Measurements from ENCODE around the gene TMCO4. TPM values are rescaled to one million over a fixed set of nuclear protein-coding genes. Genes with fewer than 3 reads are reported as not detected.

TMCO4 gene
- total and polyA plus RNA-seq, 10 of the 15 experiments (the other 5 are each of a cell fraction or from before 2014, with no cell fraction given): 2.4 to 20.8 (median 13.0) TPM

DNA sequence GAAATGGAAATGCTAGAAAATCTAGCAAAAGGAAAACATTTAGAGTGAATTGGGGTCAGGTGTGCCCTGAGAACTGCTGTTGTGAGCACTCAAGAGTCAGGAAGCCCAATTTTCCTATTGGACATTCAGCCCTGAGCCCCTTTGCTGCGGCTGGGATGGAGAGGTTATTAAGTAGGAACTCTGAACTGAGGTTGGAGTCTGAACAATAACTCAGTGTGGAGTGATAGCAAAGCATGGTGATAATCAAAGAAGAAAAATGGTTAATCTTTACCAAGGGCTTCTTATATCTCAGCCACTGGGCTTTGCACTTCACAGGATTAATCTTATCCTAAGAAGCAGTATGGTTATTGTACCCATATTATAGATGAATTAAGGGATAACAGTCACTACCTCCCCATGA is 52.0 kb downstream of the TMCO4 start:
- H3K9me3 ChIP-seq (replicated peaks; ENCODE audit: control insufficient read depth, insufficient read depth, low read length): no peaks in the 10 kb centered on the region
- no peak for DNase-seq (ENCODE audit: low read depth, low spot score)
- H2AFZ ChIP-seq (ENCODE audit: control insufficient read depth, low read depth, low read length): no peak overlapping the region
- ChIA-PET CTCF (interaction anchor here (1.6 kb wide), 1 partner anchor 86 kb away, joined by 4 read pairs; no protein-coding TSS in a partner anchor), SMC1A (ENCODE audit: uncharacterized antibody, unreplicated experiment) (no interaction called here), RAD21 (ENCODE audit: unreplicated experiment) (no interaction called here), POLR2A (no interaction called here)
- no peak overlapping the region for H3K4me3 ChIP-seq
- peak; percentile 27 for FAIRE-seq
- peaks cover 0 to 6% of the 10 kb centered on the region in 2 experiments; a peak in 3 of 4 replicates for H3K36me3 ChIP-seq (ENCODE audit: control insufficient read depth in 2 of 2, insufficient read depth in 2 of 2, low read length in 1 of 2)
- no peaks in the 10 kb centered on the region for H3K79me2 ChIP-seq (ENCODE audit: control insufficient read depth, insufficient read depth, low read length)
- no peaks in the 10 kb centered on the region for H3K4me1 ChIP-seq (ENCODE audit: control insufficient read depth, insufficient read depth, low read length)
- H3K27ac ChIP-seq (ENCODE audit: control insufficient read depth, insufficient read depth): no peak overlapping the region
- BruUV-seq (replicated peaks): no TSS peak
- intact Hi-C loops (cut with micrococcal nuclease; ENCODE audit: unreplicated experiment): no loop called here
- in situ Hi-C loops (cut with MboI): no loop called here
- H4K20me1 ChIP-seq (ENCODE audit: control insufficient read depth, insufficient read depth): no peaks in the 10 kb centered on the region
- no peak overlapping the region for H3K4me2 ChIP-seq (ENCODE audit: control insufficient read depth, insufficient read depth)
- H3K9ac ChIP-seq (ENCODE audit: control insufficient read depth, insufficient read depth, low read length): no peak overlapping the region
- 44% methylated on average over 1 of the region's 1 CpG for WGBS (ENCODE audit: insufficient coverage, insufficient replicate concordance, low lambda C conversion rate, missing lambda C conversion rate)
- H3K27me3 ChIP-seq (replicated peaks in 1 of 2; ENCODE audit: control insufficient read depth in 2 of 2, insufficient read depth in 2 of 2, low read length in 1 of 2): no peaks in the 10 kb centered on the region
- no peak for ATAC-seq
- TF ChIP-seq GABPA (IDR thresholded peaks at IDR 0.05; ENCODE audit: low read depth) (no peak), BRCA1 (IDR thresholded peaks at IDR 0.05; ENCODE audit: low read depth, low read length) (no peak), HDAC6 (IDR thresholded peaks at IDR 0.05; ENCODE audit: unreplicated experiment) (no peak), RAD51 (IDR thresholded peaks at IDR 0.05) (no peak), NBN (IDR thresholded peaks at IDR 0.05) (no peak)
- TF ChIP-seq, protein P1, sequence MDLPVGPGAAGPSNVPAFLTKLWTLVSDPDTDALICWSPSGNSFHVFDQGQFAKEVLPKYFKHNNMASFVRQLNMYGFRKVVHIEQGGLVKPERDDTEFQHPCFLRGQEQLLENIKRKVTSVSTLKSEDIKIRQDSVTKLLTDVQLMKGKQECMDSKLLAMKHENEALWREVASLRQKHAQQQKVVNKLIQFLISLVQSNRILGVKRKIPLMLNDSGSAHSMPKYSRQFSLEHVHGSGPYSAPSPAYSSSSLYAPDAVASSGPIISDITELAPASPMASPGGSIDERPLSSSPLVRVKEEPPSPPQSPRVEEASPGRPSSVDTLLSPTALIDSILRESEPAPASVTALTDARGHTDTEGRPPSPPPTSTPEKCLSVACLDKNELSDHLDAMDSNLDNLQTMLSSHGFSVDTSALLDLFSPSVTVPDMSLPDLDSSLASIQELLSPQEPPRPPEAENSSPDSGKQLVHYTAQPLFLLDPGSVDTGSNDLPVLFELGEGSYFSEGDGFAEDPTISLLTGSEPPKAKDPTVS (IDR thresholded peaks at IDR 0.05; ENCODE audit: low read depth, low read length): no peak
- TF ChIP-seq, protein P2, sequence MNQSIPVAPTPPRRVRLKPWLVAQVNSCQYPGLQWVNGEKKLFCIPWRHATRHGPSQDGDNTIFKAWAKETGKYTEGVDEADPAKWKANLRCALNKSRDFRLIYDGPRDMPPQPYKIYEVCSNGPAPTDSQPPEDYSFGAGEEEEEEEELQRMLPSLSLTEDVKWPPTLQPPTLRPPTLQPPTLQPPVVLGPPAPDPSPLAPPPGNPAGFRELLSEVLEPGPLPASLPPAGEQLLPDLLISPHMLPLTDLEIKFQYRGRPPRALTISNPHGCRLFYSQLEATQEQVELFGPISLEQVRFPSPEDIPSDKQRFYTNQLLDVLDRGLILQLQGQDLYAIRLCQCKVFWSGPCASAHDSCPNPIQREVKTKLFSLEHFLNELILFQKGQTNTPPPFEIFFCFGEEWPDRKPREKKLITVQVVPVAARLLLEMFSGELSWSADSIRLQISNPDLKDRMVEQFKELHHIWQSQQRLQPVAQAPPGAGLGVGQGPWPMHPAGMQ (IDR thresholded peaks at IDR 0.05; ENCODE audit: borderline replicate concordance): no peak
- TF ChIP-seq, protein P3, sequence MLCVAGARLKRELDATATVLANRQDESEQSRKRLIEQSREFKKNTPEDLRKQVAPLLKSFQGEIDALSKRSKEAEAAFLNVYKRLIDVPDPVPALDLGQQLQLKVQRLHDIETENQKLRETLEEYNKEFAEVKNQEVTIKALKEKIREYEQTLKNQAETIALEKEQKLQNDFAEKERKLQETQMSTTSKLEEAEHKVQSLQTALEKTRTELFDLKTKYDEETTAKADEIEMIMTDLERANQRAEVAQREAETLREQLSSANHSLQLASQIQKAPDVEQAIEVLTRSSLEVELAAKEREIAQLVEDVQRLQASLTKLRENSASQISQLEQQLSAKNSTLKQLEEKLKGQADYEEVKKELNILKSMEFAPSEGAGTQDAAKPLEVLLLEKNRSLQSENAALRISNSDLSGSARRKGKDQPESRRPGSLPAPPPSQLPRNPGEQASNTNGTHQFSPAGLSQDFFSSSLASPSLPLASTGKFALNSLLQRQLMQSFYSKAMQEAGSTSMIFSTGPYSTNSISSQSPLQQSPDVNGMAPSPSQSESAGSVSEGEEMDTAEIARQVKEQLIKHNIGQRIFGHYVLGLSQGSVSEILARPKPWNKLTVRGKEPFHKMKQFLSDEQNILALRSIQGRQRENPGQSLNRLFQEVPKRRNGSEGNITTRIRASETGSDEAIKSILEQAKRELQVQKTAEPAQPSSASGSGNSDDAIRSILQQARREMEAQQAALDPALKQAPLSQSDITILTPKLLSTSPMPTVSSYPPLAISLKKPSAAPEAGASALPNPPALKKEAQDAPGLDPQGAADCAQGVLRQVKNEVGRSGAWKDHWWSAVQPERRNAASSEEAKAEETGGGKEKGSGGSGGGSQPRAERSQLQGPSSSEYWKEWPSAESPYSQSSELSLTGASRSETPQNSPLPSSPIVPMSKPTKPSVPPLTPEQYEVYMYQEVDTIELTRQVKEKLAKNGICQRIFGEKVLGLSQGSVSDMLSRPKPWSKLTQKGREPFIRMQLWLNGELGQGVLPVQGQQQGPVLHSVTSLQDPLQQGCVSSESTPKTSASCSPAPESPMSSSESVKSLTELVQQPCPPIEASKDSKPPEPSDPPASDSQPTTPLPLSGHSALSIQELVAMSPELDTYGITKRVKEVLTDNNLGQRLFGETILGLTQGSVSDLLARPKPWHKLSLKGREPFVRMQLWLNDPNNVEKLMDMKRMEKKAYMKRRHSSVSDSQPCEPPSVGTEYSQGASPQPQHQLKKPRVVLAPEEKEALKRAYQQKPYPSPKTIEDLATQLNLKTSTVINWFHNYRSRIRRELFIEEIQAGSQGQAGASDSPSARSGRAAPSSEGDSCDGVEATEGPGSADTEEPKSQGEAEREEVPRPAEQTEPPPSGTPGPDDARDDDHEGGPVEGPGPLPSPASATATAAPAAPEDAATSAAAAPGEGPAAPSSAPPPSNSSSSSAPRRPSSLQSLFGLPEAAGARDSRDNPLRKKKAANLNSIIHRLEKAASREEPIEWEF (IDR thresholded peaks at IDR 0.05; ENCODE audit: insufficient replicate concordance, low read depth, low read length): no peak
- TF ChIP-seq, protein P4, sequence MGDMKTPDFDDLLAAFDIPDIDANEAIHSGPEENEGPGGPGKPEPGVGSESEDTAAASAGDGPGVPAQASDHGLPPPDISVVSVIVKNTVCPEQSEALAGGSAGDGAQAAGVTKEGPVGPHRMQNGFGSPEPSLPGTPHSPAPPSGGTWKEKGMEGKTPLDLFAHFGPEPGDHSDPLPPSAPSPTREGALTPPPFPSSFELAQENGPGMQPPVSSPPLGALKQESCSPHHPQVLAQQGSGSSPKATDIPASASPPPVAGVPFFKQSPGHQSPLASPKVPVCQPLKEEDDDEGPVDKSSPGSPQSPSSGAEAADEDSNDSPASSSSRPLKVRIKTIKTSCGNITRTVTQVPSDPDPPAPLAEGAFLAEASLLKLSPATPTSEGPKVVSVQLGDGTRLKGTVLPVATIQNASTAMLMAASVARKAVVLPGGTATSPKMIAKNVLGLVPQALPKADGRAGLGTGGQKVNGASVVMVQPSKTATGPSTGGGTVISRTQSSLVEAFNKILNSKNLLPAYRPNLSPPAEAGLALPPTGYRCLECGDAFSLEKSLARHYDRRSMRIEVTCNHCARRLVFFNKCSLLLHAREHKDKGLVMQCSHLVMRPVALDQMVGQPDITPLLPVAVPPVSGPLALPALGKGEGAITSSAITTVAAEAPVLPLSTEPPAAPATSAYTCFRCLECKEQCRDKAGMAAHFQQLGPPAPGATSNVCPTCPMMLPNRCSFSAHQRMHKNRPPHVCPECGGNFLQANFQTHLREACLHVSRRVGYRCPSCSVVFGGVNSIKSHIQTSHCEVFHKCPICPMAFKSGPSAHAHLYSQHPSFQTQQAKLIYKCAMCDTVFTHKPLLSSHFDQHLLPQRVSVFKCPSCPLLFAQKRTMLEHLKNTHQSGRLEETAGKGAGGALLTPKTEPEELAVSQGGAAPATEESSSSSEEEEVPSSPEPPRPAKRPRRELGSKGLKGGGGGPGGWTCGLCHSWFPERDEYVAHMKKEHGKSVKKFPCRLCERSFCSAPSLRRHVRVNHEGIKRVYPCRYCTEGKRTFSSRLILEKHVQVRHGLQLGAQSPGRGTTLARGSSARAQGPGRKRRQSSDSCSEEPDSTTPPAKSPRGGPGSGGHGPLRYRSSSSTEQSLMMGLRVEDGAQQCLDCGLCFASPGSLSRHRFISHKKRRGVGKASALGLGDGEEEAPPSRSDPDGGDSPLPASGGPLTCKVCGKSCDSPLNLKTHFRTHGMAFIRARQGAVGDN (IDR thresholded peaks at IDR 0.05): no peak
- TF ChIP-seq, protein P5, sequence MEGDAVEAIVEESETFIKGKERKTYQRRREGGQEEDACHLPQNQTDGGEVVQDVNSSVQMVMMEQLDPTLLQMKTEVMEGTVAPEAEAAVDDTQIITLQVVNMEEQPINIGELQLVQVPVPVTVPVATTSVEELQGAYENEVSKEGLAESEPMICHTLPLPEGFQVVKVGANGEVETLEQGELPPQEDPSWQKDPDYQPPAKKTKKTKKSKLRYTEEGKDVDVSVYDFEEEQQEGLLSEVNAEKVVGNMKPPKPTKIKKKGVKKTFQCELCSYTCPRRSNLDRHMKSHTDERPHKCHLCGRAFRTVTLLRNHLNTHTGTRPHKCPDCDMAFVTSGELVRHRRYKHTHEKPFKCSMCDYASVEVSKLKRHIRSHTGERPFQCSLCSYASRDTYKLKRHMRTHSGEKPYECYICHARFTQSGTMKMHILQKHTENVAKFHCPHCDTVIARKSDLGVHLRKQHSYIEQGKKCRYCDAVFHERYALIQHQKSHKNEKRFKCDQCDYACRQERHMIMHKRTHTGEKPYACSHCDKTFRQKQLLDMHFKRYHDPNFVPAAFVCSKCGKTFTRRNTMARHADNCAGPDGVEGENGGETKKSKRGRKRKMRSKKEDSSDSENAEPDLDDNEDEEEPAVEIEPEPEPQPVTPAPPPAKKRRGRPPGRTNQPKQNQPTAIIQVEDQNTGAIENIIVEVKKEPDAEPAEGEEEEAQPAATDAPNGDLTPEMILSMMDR (IDR thresholded peaks at IDR 0.05 in 2 of 3, conservative IDR thresholded peaks at IDR 0.05 in 1 of 3; ENCODE audit: control insufficient read depth in 2 of 3, extremely low read depth in 1 of 3, insufficient read depth in 1 of 3, low read depth in 3 of 3, low read length in 3 of 3): no peak
